ENCODE data around the gene SBK3. TPM values are rescaled to one million over a fixed set of nuclear protein-coding genes. Genes with fewer than 3 reads are reported as not detected.

Gene SBK3
- total and polyA plus RNA-seq, 10 of the 15 experiments (the other 5 are each of a cell fraction or from before 2014, with no cell fraction given), result not detected

GRCh38 chr19:55525289-55526101 is 19.8 kb downstream of the SBK3 start:
- TF ChIP-seq SUPT20H (IDR thresholded peaks at IDR 0.05; ENCODE audit: borderline replicate concordance, control insufficient read depth, low read depth, low read length) (no peak), ELK1 (IDR thresholded peaks at IDR 0.05; ENCODE audit: low read depth, low read length) (no peak), SREBF1 (IDR thresholded peaks at IDR 0.05; ENCODE audit: low read length) (no peak), YY1 (IDR thresholded peaks at IDR 0.05; ENCODE audit: low read depth, low read length) (no peak), ZZZ3 (IDR thresholded peaks at IDR 0.05; ENCODE audit: control insufficient read depth, insufficient read length, low read depth) (no peak), ZNF687 (IDR thresholded peaks at IDR 0.05) (no peak), JUND (IDR thresholded peaks at IDR 0.05; ENCODE audit: low read depth, low read length) (no peak), ZBTB11 (CRISPR knock-in tag; IDR thresholded peaks at IDR 0.05) (no peak), TCF7 (IDR thresholded peaks at IDR 0.05; ENCODE audit: borderline replicate concordance) (no peak), TAF1 (IDR thresholded peaks at IDR 0.05; ENCODE audit: borderline replicate concordance, low read depth, low read length) (no peak), ASH2L (IDR thresholded peaks at IDR 0.05; ENCODE audit: borderline replicate concordance, low read depth) (no peak), PAX8 (IDR thresholded peaks at IDR 0.05) (no peak), NR2C2 (IDR thresholded peaks at IDR 0.05; ENCODE audit: borderline replicate concordance, control insufficient read depth, insufficient read length, low read depth) (no peak), MTA2 (IDR thresholded peaks at IDR 0.05; ENCODE audit: low read depth) (no peak), JUNB (IDR thresholded peaks at IDR 0.05) (no peak), EED (IDR thresholded peaks at IDR 0.05; ENCODE audit: low read depth) (no peak)
- Histone ChIP-seq H4K20me1 (ENCODE audit: control insufficient read depth, insufficient read depth) (no peaks in the 10 kb centered on the region), H3K9ac (ENCODE audit: control insufficient read depth, insufficient read depth, low read length) (no peak overlapping the region), H2AFZ (ENCODE audit: control insufficient read depth, low read depth, low read length) (no peak overlapping the region), H3K79me2 (ENCODE audit: control insufficient read depth, insufficient read depth, low read length) (no peaks in the 10 kb centered on the region), H3K4me2 (ENCODE audit: control insufficient read depth, insufficient read depth) (no peak overlapping the region), H3K9me3 (replicated peaks; ENCODE audit: control insufficient read depth, insufficient read depth, low read length) (no peaks in the 10 kb centered on the region; the same call in 2 of the 3 replicates), H3K4me1 (ENCODE audit: control insufficient read depth, insufficient read depth, low read length) (no peaks in the 10 kb centered on the region), H3K27ac (ENCODE audit: control insufficient read depth, insufficient read depth) (no peak overlapping the region), H3K36me3 (ENCODE audit: control insufficient read depth in 2 of 2, insufficient read depth in 2 of 2, low read length in 1 of 2) (no peaks in the 10 kb centered on the region), H3K4me3 (no peak overlapping the region), H3K27me3 (replicated peaks in 1 of 2; ENCODE audit: control insufficient read depth in 2 of 2, insufficient read depth in 2 of 2, low read length in 1 of 2) (no peaks in the 10 kb centered on the region)
- RAD21 ChIA-PET (ENCODE audit: unreplicated experiment), result no interaction called here
- in situ Hi-C loops (cut with MboI), result no loop called here
- FAIRE-seq (no peak), ATAC-seq (no peak), DNase-seq (ENCODE audit: low read depth, low spot score) (no peak)
- CTCF ChIA-PET, result no interaction called here
- intact Hi-C loops (cut with micrococcal nuclease; ENCODE audit: unreplicated experiment), result no loop called here
- BruUV-seq (replicated peaks), result no TSS peak
- SMC1A ChIA-PET (ENCODE audit: uncharacterized antibody, unreplicated experiment), result no interaction called here
- POLR2A ChIA-PET, result no interaction called here
- 40% methylated on average over 29 of the region's 29 CpGs for WGBS (ENCODE audit: insufficient coverage, insufficient replicate concordance, low lambda C conversion rate, missing lambda C conversion rate)
